ENCODE measurements around the gene TRIM14.

- no peak for TF ChIP-seq POLR2AphosphoS5 (IDR thresholded peaks at IDR 0.05; ENCODE audit: low read depth, low read length)
- TF ChIP-seq POLR2A (IDR thresholded peaks at IDR 0.05; ENCODE audit: low read depth, low read length) = no peak
Observed at GRCh38 chr9:98129451-98129881, 10.4 kb upstream of the TRIM14 start.

Data from GM12891 (cell line).